ENCODE results near the gene CEP89.
"Not testable (repeated sequence)": the region's sequence is repeated elsewhere in the genome, so short reads cannot be mapped to it uniquely, and the experiment has no call there.

CEP89 gene

DNA sequence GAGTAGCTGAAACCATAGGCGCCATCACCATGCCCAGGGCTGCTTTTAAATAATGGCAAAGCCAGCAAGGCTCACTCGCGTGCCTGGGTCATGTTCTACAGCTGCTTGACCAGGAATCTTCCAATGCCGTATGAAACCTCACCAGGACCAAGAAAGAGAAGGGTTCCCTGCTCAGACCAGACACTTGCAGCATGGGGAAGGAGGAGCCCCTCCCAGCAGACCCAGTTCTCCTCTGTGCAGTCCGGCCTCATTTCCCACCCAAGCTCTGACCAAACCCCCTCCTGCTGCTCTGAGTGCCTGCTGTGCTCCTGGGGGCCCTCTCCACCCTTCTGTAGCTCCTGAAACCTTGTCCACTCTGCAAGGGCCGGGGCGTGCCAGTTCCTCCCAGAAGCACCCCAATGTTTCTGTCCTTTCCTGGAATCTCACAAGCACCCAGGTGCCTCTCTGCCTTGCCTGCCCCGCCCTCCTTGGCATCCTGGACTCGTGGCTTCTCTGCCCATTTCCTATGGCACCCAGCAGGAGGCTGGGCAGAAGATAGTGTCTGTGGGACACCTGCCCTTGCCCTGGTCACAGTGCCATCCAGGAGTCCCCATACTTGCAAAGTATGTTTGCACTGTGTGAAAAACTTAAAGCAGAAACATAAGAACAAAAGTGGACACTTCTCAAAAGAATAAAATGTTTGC, 95.4 kb downstream of the CEP89 start:
- Histone ChIP-seq H3K4me3 (ENCODE audit: low read depth, low read length) (no peak overlapping the region), H3K9me3 (ENCODE audit: control insufficient read depth, insufficient read depth, low read length) (no peaks in the 10 kb centered on the region), H3K4me1 (ENCODE audit: control insufficient read depth, insufficient read depth, low read length) (no peaks in the 10 kb centered on the region), H3K36me3 (ENCODE audit: control insufficient read depth, insufficient read depth, low read length) (no peaks in the 10 kb centered on the region), H3K9ac (ENCODE audit: low read depth, low read length) (no peak overlapping the region), H3K27me3 (ENCODE audit: control insufficient read depth, insufficient read depth, low read length) (no peaks in the 10 kb centered on the region)

DNA sequence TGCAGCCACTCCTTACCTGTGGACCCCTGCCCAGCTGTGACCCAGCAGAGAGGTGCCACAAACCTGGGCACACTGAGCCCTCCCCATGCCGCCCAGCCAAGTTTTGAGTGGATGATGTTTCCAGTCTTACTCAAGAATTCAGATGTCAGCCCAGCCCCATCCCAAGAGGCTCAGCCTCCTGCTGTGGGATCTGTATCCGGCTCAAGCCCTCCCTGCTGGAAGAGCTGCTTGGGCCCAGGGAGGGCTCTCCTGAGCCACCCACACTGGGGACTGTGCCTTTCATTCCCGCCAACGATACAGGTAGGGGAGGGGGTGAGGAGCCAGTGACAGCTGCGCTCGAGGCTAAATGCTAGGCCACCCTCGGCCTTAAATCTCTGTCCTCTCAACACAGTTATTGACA, 96.3 kb downstream of the CEP89 start:
- Histone ChIP-seq H3K4me3 (ENCODE audit: low read depth, low read length) (no peak overlapping the region), H3K36me3 (ENCODE audit: control insufficient read depth, insufficient read depth, low read length) (no peaks in the 10 kb centered on the region), H3K4me1 (ENCODE audit: control insufficient read depth, insufficient read depth, low read length) (no peaks in the 10 kb centered on the region), H3K9me3 (ENCODE audit: control insufficient read depth, insufficient read depth, low read length) (no peaks in the 10 kb centered on the region), H3K27me3 (ENCODE audit: control insufficient read depth, insufficient read depth, low read length) (no peaks in the 10 kb centered on the region), H3K9ac (ENCODE audit: low read depth, low read length) (no peak overlapping the region)

GRCh38 chr19:32874605-32875004, 97.2 kb downstream of the CEP89 start:
- Histone ChIP-seq H3K4me1 (ENCODE audit: control insufficient read depth, insufficient read depth, low read length) (no peaks in the 10 kb centered on the region), H3K36me3 (ENCODE audit: control insufficient read depth, insufficient read depth, low read length) (no peaks in the 10 kb centered on the region), H3K9me3 (ENCODE audit: control insufficient read depth, insufficient read depth, low read length) (no peaks in the 10 kb centered on the region), H3K4me3 (ENCODE audit: low read depth, low read length) (no peak overlapping the region), H3K9ac (ENCODE audit: low read depth, low read length) (no peak overlapping the region), H3K27me3 (ENCODE audit: control insufficient read depth, insufficient read depth, low read length) (no peaks in the 10 kb centered on the region)

- no peaks in the 10 kb centered on the region for H3K27me3 ChIP-seq (ENCODE audit: control insufficient read depth, insufficient read depth, low read length)
- no peaks in the 10 kb centered on the region for H3K36me3 ChIP-seq (ENCODE audit: control insufficient read depth, insufficient read depth, low read length)
- H3K9ac ChIP-seq (ENCODE audit: low read depth, low read length) = no peak overlapping the region
- H3K4me1 ChIP-seq (ENCODE audit: control insufficient read depth, insufficient read depth, low read length) = no peaks in the 10 kb centered on the region
- no peak overlapping the region for H3K4me3 ChIP-seq (ENCODE audit: low read depth, low read length)
- H3K9me3 ChIP-seq (ENCODE audit: control insufficient read depth, insufficient read depth, low read length) = no peaks in the 10 kb centered on the region
These were observed 98.4 kb downstream of the CEP89 start for GRCh38 chr19:32873247-32873959.

DNA sequence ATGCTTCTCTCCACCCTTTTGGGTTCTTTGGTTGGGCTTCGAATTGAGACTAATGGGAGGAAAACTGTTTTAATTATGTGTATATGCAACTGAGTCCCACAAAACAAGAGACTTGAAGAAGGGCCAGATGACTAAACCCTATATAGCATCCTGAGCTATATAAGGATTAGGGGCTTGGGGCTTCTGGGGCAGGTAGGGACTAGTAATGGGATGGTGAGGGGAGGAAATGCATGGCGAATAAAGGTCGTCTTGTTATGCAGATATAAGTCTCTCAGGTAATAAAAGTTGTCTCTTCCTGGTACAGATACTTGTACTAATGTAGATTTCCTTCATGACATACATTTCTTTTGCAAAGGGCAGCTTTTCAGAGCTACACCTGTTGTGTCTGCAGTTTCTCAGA, 99.4 kb downstream of the CEP89 start:
- no peak overlapping the region for H3K9ac ChIP-seq (ENCODE audit: low read depth, low read length)
- H3K36me3 ChIP-seq (ENCODE audit: control insufficient read depth, insufficient read depth, low read length) = no peaks in the 10 kb centered on the region
- H3K4me3 ChIP-seq (ENCODE audit: low read depth, low read length) = no peak overlapping the region
- no peaks in the 10 kb centered on the region for H3K9me3 ChIP-seq (ENCODE audit: control insufficient read depth, insufficient read depth, low read length)
- H3K27me3 ChIP-seq (ENCODE audit: control insufficient read depth, insufficient read depth, low read length) = no peaks in the 10 kb centered on the region
- no peaks in the 10 kb centered on the region for H3K4me1 ChIP-seq (ENCODE audit: control insufficient read depth, insufficient read depth, low read length)

DNA sequence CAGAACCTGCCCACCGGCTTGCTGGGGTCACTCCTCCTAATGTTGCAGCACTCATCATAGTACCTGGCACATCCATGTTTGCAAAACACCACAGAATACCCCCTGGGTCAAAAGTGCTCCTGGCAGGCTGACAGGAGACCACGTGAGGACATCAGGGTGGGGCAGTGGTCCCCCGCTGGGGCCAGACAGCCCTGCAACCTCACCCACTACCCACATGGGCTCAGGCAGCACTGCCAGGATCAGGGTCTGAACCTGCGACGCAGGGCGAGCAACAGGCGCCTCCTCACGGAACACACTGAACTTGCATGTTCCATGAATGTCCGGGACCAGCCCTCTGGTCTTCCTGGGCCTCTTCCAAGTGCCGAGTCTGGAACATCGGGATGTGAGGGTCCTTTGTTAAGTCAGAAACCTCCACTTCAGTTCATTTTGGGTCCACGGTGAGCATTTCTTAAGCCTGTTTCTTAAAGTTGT, 100.7 kb downstream of the CEP89 start:
- H3K36me3 ChIP-seq (ENCODE audit: control insufficient read depth, insufficient read depth, low read length) = no peaks in the 10 kb centered on the region
- no peaks in the 10 kb centered on the region for H3K4me1 ChIP-seq (ENCODE audit: control insufficient read depth, insufficient read depth, low read length)
- H3K4me3 ChIP-seq (ENCODE audit: low read depth, low read length) = no peak overlapping the region
- H3K9ac ChIP-seq (ENCODE audit: low read depth, low read length) = no peak overlapping the region
- H3K27me3 ChIP-seq (ENCODE audit: control insufficient read depth, insufficient read depth, low read length) = no peaks in the 10 kb centered on the region
- H3K9me3 ChIP-seq (ENCODE audit: control insufficient read depth, insufficient read depth, low read length) = no peaks in the 10 kb centered on the region

DNA sequence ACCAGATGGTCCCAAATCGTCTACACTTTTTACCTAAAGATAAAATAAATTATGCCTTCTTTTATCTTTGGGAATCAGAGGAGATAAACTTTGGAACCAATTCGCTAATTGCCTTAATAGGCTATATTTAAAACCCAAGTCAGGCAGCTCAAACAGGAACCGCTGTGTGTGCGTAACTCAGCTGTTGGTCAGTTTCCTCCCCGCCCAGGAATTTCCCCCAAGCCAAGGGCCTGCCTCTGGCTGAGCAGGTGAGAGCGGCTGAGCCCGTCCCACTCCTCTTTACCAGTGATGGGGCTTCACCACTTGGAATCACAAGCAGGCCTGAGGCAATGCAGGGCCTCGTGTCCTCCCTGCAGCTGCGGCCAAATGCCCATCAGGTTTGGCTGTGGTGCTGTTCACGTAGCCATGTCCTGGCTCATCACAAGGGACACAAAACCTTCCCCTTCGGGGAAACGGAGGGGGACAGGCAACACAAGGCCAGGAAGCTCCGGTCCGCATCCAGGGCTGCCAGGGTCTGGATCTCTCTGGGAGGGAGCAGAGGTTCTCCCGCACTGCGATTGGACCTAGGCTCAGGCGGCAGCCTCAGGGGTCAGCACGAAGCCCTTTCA, 101.7 kb downstream of the CEP89 start:
- Histone ChIP-seq H3K9me3 (ENCODE audit: control insufficient read depth, insufficient read depth, low read length) (no peaks in the 10 kb centered on the region), H3K4me3 (ENCODE audit: low read depth, low read length) (no peak overlapping the region), H3K9ac (ENCODE audit: low read depth, low read length) (no peak overlapping the region), H3K4me1 (ENCODE audit: control insufficient read depth, insufficient read depth, low read length) (no peaks in the 10 kb centered on the region), H3K36me3 (ENCODE audit: control insufficient read depth, insufficient read depth, low read length) (no peaks in the 10 kb centered on the region), H3K27me3 (ENCODE audit: control insufficient read depth, insufficient read depth, low read length) (no peaks in the 10 kb centered on the region)

DNA sequence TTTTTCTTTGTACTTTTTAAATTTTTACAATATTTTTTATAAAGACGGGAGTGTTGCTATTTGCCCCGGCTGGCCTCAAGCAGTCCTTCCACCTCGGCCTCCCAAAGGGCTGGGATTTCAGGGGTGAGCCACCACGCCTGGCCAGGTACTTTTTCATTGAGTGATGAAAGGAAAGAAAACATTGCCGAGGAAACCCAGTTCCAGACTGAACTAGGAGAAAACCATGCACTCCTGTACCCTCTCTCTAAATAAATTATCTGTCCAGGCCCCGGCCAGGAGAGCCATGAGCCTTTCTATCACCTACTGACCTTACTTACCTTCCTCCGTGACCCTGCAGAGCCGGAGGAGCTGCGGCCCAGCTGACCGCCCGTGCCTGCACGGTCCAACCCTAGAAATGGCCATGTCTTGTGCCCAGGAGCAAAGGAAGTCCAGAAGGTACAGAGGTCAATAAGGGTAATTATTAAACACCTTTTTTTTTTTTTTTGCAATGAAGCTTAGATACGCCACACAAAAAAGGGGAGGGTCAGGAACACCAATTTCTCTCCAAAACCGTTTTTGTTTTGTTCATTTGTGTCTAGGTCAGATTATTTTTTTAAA, 102.3 kb downstream of the CEP89 start, which contains the start of gene SLC7A9:
TSS of gene SLC7A9 (minus strand) at position 399 of the 597 bp plus-strand sequence. CDS start 1,233 bp downstream, outside the sequence.
- Histone ChIP-seq H3K9me3 (ENCODE audit: control insufficient read depth, insufficient read depth, low read length) (no peaks in the 10 kb centered on the region), H3K4me3 (ENCODE audit: low read depth, low read length) (no peak within 1 kb of the TSS), H3K27me3 (ENCODE audit: control insufficient read depth, insufficient read depth, low read length) (no peaks in the 10 kb centered on the region), H3K9ac (ENCODE audit: low read depth, low read length) (no peak within 1 kb of the TSS), H3K36me3 (ENCODE audit: control insufficient read depth, insufficient read depth, low read length) (no peaks in the 10 kb centered on the region), H3K4me1 (ENCODE audit: control insufficient read depth, insufficient read depth, low read length) (no peaks in the 10 kb centered on the region)

- H3K4me3 ChIP-seq (ENCODE audit: low read depth, low read length) = no peak overlapping the region
- H3K36me3 ChIP-seq (ENCODE audit: control insufficient read depth, insufficient read depth, low read length) = no peaks in the 10 kb centered on the region
- H3K9me3 ChIP-seq (ENCODE audit: control insufficient read depth, insufficient read depth, low read length) = no peaks in the 10 kb centered on the region
- H3K4me1 ChIP-seq (ENCODE audit: control insufficient read depth, insufficient read depth, low read length) = no peaks in the 10 kb centered on the region
- H3K27me3 ChIP-seq (ENCODE audit: control insufficient read depth, insufficient read depth, low read length) = no peaks in the 10 kb centered on the region
- no peak overlapping the region for H3K9ac ChIP-seq (ENCODE audit: low read depth, low read length)
These were observed 103.4 kb downstream of the CEP89 start for GRCh38 chr19:32868206-32868950.

- H3K4me1 ChIP-seq (ENCODE audit: control insufficient read depth, insufficient read depth, low read length); H3K9me3 ChIP-seq (ENCODE audit: control insufficient read depth, insufficient read depth, low read length); H3K4me3 ChIP-seq (ENCODE audit: low read depth, low read length); H3K27me3 ChIP-seq (ENCODE audit: control insufficient read depth, insufficient read depth, low read length); H3K9ac ChIP-seq (ENCODE audit: low read depth, low read length); H3K36me3 ChIP-seq (ENCODE audit: control insufficient read depth, insufficient read depth, low read length): not testable (repeated sequence)
These were observed 104.3 kb downstream of the CEP89 start for GRCh38 chr19:32867436-32867835.

- H3K27me3 ChIP-seq (ENCODE audit: control insufficient read depth, insufficient read depth, low read length) = no peaks in the 10 kb centered on the region
- H3K9ac ChIP-seq (ENCODE audit: low read depth, low read length) = no peak overlapping the region
- H3K4me3 ChIP-seq (ENCODE audit: low read depth, low read length) = no peak overlapping the region
- no peaks in the 10 kb centered on the region for H3K9me3 ChIP-seq (ENCODE audit: control insufficient read depth, insufficient read depth, low read length)
- no peaks in the 10 kb centered on the region for H3K4me1 ChIP-seq (ENCODE audit: control insufficient read depth, insufficient read depth, low read length)
- no peaks in the 10 kb centered on the region for H3K36me3 ChIP-seq (ENCODE audit: control insufficient read depth, insufficient read depth, low read length)
These were observed 105.0 kb downstream of the CEP89 start for GRCh38 chr19:32866564-32867265.
